H9 (cell line): ENCODE data around the gene CD58. TPM values are rescaled to one million over a fixed set of nuclear protein-coding genes. Genes with fewer than 3 reads are reported as not detected.

Experiments used
- DNase-seq: peaks from one replicate; pipeline ENCODE4 v3.0.0-alpha.2; 2017
- H2AFZ ChIP-seq: one replicate; pipeline ENCODE4 v1.6.1; 2013; ENCODE audit warnings: mild to moderate bottlenecking, low read length, control low read depth, moderate library complexity
- H2AK5ac ChIP-seq: 2 replicates; pipeline ENCODE4 v1.6.1; 2013; ENCODE audit warnings: low read length, control low read depth, mixed read lengths; ENCODE audit not compliant: insufficient read length
- H2BK120ac ChIP-seq: one replicate; pipeline ENCODE4 v1.6.1; 2013; ENCODE audit warnings: low read depth, mild to moderate bottlenecking, low read length, control low read depth, inconsistent platforms; ENCODE audit not compliant: poor library complexity, severe bottlenecking
- H2BK12ac ChIP-seq: 2 replicates; pipeline ENCODE4 v1.6.1; 2013; ENCODE audit warnings: low read length, control low read depth, mixed read lengths, low read depth; ENCODE audit not compliant: insufficient read length
- H2BK15ac ChIP-seq: 2 replicates; pipeline ENCODE4 v1.6.1; 2013; ENCODE audit warnings: low read depth, low read length, control low read depth
- H2BK20ac ChIP-seq: one replicate; pipeline ENCODE4 v1.6.1; 2013; ENCODE audit warnings: low read depth, mild to moderate bottlenecking, low read length, control low read depth, inconsistent platforms; ENCODE audit not compliant: poor library complexity, severe bottlenecking
- H2BK5ac ChIP-seq: 2 replicates; pipeline ENCODE4 v1.6.1; 2013; ENCODE audit warnings: low read length, control low read depth, mixed read lengths; ENCODE audit not compliant: insufficient read length
- H3K14ac ChIP-seq: 2 replicates; pipeline ENCODE4 v1.6.1; 2013; ENCODE audit warnings: low read length, control low read depth; ENCODE audit not compliant: insufficient read depth
- H3K18ac ChIP-seq: 2 replicates; pipeline ENCODE4 v1.6.1; 2013; ENCODE audit warnings: low read depth, mild to moderate bottlenecking, mixed read lengths, low read length, control low read depth; ENCODE audit not compliant: insufficient read length
- H3K23ac ChIP-seq: 2 replicates; pipeline ENCODE4 v1.6.1; 2013; ENCODE audit warnings: low read length, control low read depth, mixed read lengths, low read depth; ENCODE audit not compliant: insufficient read length
- H3K23me2 ChIP-seq: 2 replicates; pipeline ENCODE4 v1.6.1; 2013; ENCODE audit warnings: low read depth, mild to moderate bottlenecking, mixed read lengths, low read length, control low read depth; ENCODE audit not compliant: insufficient read length, poor library complexity, severe bottlenecking
- H3K27ac ChIP-seq: 2 replicates; pipeline ENCODE4 v1.5.1; 2013; ENCODE audit warnings: low read length, control low read depth, mixed read lengths, low read depth; ENCODE audit not compliant: insufficient read length
- H3K27me3 ChIP-seq: 2 replicates; pipeline ENCODE4 v1.6.1; 2013; ENCODE audit warnings: low read length, control low read depth, inconsistent platforms; ENCODE audit not compliant: insufficient read depth
- H3K4ac ChIP-seq: 2 replicates; pipeline ENCODE4 v1.6.1; 2013; ENCODE audit warnings: low read depth, mild to moderate bottlenecking, control low read depth, inconsistent platforms, low read length, moderate library complexity
- H3K4me1 ChIP-seq: 2 replicates; pipeline ENCODE4 v1.6.1; 2013; ENCODE audit warnings: low read length, control low read depth, inconsistent platforms; ENCODE audit not compliant: insufficient read depth
- H3K4me2 ChIP-seq: 2 replicates; pipeline ENCODE4 v1.6.1; 2013; ENCODE audit warnings: low read length, control low read depth, mixed read lengths; ENCODE audit not compliant: insufficient read length, insufficient read depth
- H3K56ac ChIP-seq: 2 replicates; pipeline ENCODE4 v1.6.1; 2013; ENCODE audit warnings: low read depth, mild to moderate bottlenecking, mixed read lengths, low read length, control low read depth; ENCODE audit not compliant: insufficient read length
- H3K79me1 ChIP-seq: 2 replicates; pipeline ENCODE4 v1.6.1; 2013; ENCODE audit warnings: low read depth, mild to moderate bottlenecking, moderate library complexity, low read length, control low read depth, inconsistent platforms; ENCODE audit not compliant: insufficient read depth, poor library complexity, severe bottlenecking
- H3K79me2 ChIP-seq: 2 replicates; pipeline ENCODE4 v1.6.1; 2013; ENCODE audit warnings: low read length, control low read depth, inconsistent platforms; ENCODE audit not compliant: insufficient read depth
- H3K9ac ChIP-seq: 2 replicates; pipeline ENCODE4 v1.6.1; 2013; ENCODE audit warnings: low read length, control low read depth, mixed read lengths; ENCODE audit not compliant: insufficient read length; ENCODE audit errors: extremely low read depth
- H3K9me3 ChIP-seq: one replicate; pipeline ENCODE4 v1.6.1; 2013; ENCODE audit warnings: low read depth, low read length, inconsistent platforms; ENCODE audit not compliant: control insufficient read depth
- H3T11ph ChIP-seq: one replicate; pipeline ENCODE4 v1.6.1; 2013; ENCODE audit warnings: mild to moderate bottlenecking, low read length, control low read depth, inconsistent platforms
- H4K20me1 ChIP-seq: one replicate; pipeline ENCODE4 v1.6.1; 2013; ENCODE audit not compliant: control insufficient read depth, insufficient read length, insufficient read depth
- H4K5ac ChIP-seq: 2 replicates; pipeline ENCODE4 v1.6.1; 2013; ENCODE audit warnings: low read depth, mild to moderate bottlenecking, mixed read lengths, low read length, control low read depth; ENCODE audit not compliant: insufficient read length
- H4K8ac ChIP-seq: replicated peaks from 2 replicates; pipeline ENCODE4 v1.6.1; 2013; ENCODE audit warnings: low read length, control low read depth, mixed read lengths, low read depth; ENCODE audit not compliant: insufficient read length
- H4K91ac ChIP-seq: 2 replicates; pipeline ENCODE4 v1.6.1; 2013; ENCODE audit warnings: low read depth, mild to moderate bottlenecking, moderate library complexity, mixed read lengths, low read length, control low read depth; ENCODE audit not compliant: insufficient read length
- H3K27ac Mint-ChIP-seq, 3 experiments: 2 replicates in 2 of 3; 3 replicates in 1 of 3; pipeline ENCODE4 v1.8.0; 2020 to 2021; ENCODE audit warnings: mixed read lengths in 3 of 3, mild to moderate bottlenecking in 1 of 3, moderate library complexity in 1 of 3
- H3K27me3 Mint-ChIP-seq: 2 replicates; pipeline ENCODE4 v1.8.0; 2021; ENCODE audit warnings: low read depth, mild to moderate bottlenecking, moderate library complexity, mixed read lengths
- H3K36me3 Mint-ChIP-seq, 3 experiments: 2 replicates in 2 of 3; 3 replicates in 1 of 3; pipeline ENCODE4 v1.8.0; 2020 to 2021; ENCODE audit warnings: low read depth in 3 of 3, mixed read lengths in 3 of 3; ENCODE audit not compliant: insufficient read depth in 1 of 3
- H3K4me1 Mint-ChIP-seq, 2 experiments: 2 replicates each; pipeline ENCODE4 v1.8.0; 2020; ENCODE audit warnings: mixed read lengths in 2 of 2
- H3K4me3 Mint-ChIP-seq, 2 experiments: 2 replicates in 1 of 2; 3 replicates in 1 of 2; pipeline ENCODE4 v1.8.0; 2020 to 2021; ENCODE audit warnings: mild to moderate bottlenecking in 2 of 2, mixed read lengths in 2 of 2, moderate library complexity in 1 of 2
- H3K9me3 Mint-ChIP-seq, 2 experiments: 2 replicates in 1 of 2; 3 replicates in 1 of 2; pipeline ENCODE4 v1.8.0; 2020; ENCODE audit warnings: mild to moderate bottlenecking in 2 of 2, mixed read lengths in 2 of 2, moderate library complexity in 1 of 2
- CTCF ChIP-seq: fragments of 200-600 bp; sonication (generic); conservative IDR thresholded peaks from 3 replicates; pipeline ENCODE4 v1.8.0; 2021; ENCODE audit warnings: antibody characterized with exemption, mild to moderate bottlenecking
- WGBS: extraction: QIAGEN DNeasy Blood & Tissue Kit; methylation state at CpG from one replicate; pipeline ENCODE4 v1.1.7; 2013; ENCODE audit warnings: missing lambda C conversion rate, low lambda C conversion rate, mixed read lengths; ENCODE audit not compliant: insufficient read length; ENCODE audit errors: extremely low coverage; 5-methylcytosine and 5-hydroxymethylcytosine counted together
- total RNA-seq: library from RNA; stranded (reverse); gene quantifications from 2 replicates; pipeline ENCODE4 v1.2.1, GENCODE V29; 2021

Gene CD58
- total RNA-seq, 1 experiment from 2014 or later = 4.3 TPM

GRCh38 chr1:116490588-116490987 is 80.2 kb downstream of the CD58 start:
- Histone ChIP-seq H3K79me2 (no peaks in the 10 kb centered on the region), H3K23ac (no peak overlapping the region), H3K4ac (no peak overlapping the region), H2BK5ac (no peak overlapping the region), H3K79me1 (no peaks in the 10 kb centered on the region), H3K9ac (no peak overlapping the region), H3K4me2 (no peak overlapping the region), H2BK12ac (no peak overlapping the region), H3K18ac (no peak overlapping the region), H3K4me1 (no peaks in the 10 kb centered on the region), H2BK20ac (no peak overlapping the region), H3K14ac (no peak overlapping the region; the same call in 1 of the 2 replicates), H4K91ac (no peak overlapping the region), H3K27me3 (no peaks in the 10 kb centered on the region), H2BK15ac (no peak overlapping the region), H3K9me3 (no peaks in the 10 kb centered on the region), H2AFZ (no peak overlapping the region), H3T11ph (no peak overlapping the region), H4K20me1 (no peaks in the 10 kb centered on the region), H2BK120ac (no peak overlapping the region), H3K23me2 (no peaks in the 10 kb centered on the region), H2AK5ac (no peak overlapping the region), H4K5ac (no peak overlapping the region), H3K56ac (no peak overlapping the region), H4K8ac (no peak overlapping the region), H3K27ac (no peak overlapping the region)
- Mint-ChIP-seq H3K27me3 (peaks cover 2% of the 10 kb centered on the region; the same call in 1 of the 2 replicates), H3K36me3 (no peaks in the 10 kb centered on the region), H3K27ac (no peak overlapping the region), H3K9me3 (no peaks in the 10 kb centered on the region), H3K4me3 (no peak overlapping the region), H3K4me1 (peaks cover 22 to 28% of the 10 kb centered on the region in 2 experiments)
- no peak for TF ChIP-seq CTCF
- WGBS = no CpG with 5 or more reads among the region's 3 CpGs
- DNase-seq = no peak
